Inflammatory macrophage treated with lipopolysaccharide for 4 hours (primary cell): ENCODE data around the gene ASTN2.

Source experiments
- DNase-seq: peaks from one replicate; pipeline ENCODE4 v3.0.0-alpha.2; 2020

The ASTN2 gene

DNA sequence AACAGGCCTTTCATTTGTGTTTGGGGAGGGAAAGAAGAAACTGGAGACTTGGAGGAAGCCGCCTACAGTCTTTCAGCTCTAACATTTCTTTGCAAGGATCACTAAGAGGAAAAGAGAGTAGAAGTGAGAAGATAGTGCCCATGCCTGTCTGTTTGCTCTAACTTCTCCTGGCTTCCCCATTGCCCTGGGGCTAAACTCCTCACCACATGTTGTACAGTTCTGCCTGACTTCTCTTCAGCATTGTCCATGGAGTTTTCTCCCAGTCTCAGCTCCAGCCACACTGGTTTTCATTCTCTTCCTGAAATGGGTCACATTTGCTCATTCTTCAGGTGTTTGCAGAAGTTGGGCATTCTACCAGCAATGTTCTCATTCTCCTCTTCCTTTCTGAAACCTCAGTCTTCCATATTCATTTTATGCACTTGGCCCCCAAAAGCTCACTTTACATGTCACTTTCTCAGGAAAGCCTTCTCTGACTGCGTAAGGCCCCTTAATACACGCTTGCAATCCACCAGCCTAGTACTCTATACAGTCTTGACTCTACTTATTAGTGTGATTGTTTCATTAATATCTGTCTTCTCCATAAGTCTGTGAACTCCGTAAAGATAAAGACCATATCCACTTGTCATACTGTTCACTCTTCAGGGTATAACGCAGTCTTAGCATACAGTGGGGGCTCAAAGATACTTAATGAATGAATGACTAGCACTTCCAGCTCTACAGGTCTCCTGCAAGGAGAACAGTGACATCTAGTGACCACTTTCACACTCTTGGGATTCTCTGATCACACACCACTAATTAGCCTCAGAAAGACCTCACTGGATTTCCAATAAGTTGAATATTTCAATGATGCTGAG lies 768.0 kb downstream of the ASTN2 start:
- peak; percentile 11 for DNase-seq

GRCh38 chr9:116644091-116644688 lies 770.7 kb downstream of the ASTN2 start:
- DNase-seq = no peak

- DNase-seq = no peak
These were observed 771.2 kb downstream of the ASTN2 start for GRCh38 chr9:116643691-116644090.

DNA sequence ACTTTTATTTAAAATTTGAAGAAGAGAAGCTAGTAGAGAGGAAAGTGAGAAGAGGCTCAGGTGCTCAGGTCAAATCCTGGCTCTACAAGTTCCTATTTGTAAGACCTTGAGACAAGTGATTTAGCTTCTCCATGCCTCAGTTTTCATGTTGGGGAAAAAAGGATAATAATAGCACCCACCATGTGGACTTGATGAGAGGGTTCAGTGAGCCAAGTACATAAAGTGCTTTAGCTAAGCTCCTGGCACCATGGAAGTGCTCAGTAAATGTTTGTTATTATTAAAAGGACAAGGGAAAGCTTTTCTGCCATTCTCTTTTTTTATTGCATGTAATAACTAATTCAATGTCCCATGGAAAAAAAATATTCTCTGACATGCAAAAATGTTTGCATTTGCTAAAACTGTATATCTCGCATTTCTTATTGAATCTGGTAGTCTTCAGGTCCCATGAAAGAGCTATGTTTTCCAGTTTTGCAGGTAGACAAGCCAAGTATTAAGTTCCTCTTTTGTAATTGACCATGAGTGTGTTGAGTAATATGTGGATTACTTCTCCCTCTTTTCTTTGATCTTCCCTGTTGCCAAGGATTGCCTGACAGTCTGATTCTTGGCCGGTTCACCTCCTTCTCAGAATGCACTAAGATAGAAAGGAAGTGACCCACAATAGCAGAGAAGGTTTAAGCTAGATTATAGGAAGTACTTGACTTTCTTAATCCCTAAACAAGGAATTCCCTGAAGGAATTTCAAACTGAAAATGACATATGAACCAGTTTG lies 773.4 kb downstream of the ASTN2 start:
- no peak for DNase-seq

DNA sequence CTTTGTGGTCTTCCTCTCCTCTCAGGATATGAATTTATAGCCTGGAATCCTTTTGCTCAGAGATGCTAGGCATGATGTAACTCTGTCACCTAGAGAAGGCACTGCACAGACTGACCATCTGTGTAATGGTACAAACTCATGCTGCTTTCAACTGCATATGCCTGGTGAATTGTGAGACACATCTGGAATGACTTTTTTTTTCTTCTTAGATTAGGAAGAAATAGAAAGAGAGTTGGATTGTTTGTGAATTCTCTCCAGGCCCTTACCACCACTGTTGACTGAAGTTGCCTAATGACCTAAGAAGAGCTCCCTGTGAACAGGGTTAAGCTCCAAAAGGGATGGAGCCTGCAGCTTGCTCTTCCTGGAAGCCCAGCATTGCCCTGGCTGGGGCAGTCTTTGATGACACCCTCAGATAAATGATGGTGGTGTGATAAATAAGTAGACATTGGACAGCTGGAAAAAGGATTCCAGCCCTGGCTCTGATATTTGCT lies 775.6 kb downstream of the ASTN2 start:
- no peak for DNase-seq

- no peak for DNase-seq
These were observed 778.9 kb downstream of the ASTN2 start for GRCh38 chr9:116635908-116636307.

DNA sequence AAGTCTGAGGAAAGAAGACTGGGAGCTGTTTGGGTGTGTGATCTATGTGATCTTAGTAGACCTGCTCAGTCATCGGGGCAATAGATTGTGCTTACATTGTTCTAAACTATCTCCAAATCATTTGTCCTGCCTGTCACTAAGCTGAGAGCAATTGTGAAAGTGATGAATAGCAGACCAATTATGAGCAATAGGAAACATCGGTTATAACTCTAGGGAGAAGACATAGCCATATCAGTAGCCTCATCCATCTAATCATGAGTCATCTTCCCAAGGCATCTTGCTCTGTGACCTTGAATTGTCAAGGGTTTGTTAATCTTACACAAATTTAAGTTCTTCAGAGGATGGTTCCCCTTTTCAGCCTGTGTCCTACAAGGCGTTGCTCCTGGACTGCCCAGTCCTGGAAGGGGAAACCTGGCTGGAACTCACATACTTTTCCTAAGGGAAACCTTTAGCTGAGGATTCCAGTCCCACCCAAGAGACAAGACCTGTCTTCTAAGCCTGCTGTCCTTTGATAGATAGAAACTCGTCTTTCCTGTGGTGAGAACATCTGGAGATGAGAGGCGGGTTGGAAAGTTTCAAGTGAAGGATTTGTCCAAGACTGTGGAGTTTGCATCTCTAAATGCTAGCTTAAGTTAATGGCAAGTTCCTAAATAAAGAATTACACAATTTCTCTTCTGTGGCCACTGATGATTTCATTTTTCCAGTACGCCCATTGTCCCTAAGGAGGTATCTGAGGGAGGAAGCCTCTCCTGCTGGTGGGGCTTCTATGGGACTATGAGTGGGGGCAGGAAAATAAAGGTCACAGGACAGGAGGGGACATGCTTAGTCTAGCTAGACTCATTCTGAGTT lies 781.6 kb downstream of the ASTN2 start:
- DNase-seq = no peak

- no peak for DNase-seq
These were observed 785.2 kb downstream of the ASTN2 start for GRCh38 chr9:116629634-116630033.

GRCh38 chr9:116628716-116629115 lies 786.1 kb downstream of the ASTN2 start:
- DNase-seq = no peak

DNA sequence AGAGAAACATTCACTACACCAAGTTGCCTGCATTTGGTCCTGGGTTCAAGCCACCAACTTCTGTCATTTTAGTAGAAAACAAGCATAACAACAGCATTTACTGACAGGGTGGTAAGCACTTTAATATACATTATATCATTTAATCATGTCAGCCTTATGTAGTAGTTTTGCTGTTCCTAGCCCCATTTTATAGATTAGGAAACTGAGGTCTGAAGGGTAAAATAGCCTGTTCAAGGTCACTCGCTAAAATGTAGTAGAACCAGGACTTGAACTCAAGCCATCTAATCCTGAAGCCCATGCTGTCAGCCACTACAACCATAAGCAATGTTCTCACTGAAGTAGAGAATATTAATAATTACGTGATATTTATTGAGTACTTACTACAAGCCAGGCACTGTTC lies 787.4 kb downstream of the ASTN2 start:
- DNase-seq = no peak

DNA sequence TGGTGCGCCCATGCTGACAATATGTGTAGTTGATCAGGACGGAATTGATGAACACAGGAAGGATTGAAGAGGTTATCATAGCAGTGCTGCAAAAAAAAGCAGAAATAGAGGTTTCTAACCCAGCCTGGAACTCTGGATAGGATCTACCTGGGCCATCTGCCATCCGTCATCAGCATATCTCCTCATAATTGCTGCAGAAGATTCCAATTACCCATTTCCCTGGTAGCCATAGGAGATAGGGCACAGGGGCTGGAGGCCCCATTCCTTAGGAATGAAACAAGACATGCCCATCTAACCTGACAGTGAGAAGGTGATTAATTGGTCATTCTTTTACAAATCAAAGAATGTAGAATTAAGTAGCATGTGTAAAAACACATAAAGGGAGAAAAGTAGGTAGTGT lies 788.1 kb downstream of the ASTN2 start:
- no peak for DNase-seq

- DNase-seq = no peak
These were observed 791.1 kb downstream of the ASTN2 start for GRCh38 chr9:116623715-116624114.

DNA sequence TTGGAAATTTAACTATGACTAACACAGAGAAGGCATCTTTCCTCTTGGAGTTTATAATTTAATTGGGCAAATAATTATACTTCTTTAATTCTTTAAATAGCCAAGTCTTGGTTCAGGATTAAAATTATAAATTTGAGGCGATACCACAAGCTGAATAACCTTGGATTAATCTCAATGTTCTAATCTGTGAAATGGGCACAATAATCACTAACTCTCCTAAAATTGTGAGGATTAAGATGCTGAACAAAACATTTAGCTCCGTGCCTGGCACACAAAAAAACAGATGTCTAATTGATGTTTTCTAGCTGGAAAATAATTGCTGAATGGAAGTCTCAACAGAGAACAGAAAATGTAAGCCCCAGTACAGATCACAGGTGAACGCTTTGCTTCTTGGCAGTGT lies 797.5 kb downstream of the ASTN2 start:
- no peak for DNase-seq

DNA sequence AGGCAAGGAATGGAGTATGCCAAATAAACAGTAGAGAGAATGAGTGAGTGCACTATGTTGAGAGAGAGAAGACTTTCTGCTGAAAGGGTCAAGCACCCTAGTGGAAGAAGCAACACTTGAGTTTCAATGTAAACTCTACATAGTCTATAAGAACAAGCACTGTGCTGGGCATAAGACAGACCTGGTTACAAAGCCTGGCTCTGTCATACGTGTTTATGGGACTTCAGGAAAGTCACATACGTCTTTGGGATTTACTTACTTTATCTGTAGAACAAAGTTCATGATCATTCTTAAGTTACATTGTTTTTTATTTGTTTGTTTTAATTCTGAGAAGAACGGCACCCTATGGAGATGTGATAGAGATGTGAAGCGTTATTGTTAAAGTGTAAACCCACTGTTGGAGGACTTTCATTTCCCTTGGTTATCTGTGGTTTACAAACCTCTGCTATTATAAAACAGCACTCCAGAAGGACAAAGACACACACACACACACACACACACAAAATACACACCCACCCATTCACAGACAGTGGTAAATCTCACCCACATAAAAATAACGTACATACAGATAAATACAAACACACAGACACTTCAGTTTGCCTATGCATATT lies 798.4 kb downstream of the ASTN2 start:
- no peak for DNase-seq

DNA sequence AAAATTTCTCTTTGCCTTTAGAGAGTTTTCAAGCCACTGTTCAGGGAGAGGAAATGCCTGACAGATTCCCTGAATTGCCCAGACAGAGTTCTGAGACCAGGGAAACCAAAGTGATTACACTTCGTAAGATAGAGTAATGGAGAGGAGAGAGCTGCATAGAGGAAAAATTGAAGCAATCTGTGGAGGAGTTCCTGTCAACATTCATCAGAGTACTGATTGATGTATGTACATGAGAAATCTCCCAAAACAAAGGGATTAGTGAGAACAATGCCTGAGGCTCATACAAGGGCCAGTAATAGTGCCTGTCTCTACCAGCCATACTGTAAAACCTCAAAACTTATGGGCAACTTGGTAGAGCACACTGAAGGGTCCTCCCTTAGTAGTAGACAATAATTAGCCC lies 806.8 kb downstream of the ASTN2 start:
- no peak for DNase-seq

DNA sequence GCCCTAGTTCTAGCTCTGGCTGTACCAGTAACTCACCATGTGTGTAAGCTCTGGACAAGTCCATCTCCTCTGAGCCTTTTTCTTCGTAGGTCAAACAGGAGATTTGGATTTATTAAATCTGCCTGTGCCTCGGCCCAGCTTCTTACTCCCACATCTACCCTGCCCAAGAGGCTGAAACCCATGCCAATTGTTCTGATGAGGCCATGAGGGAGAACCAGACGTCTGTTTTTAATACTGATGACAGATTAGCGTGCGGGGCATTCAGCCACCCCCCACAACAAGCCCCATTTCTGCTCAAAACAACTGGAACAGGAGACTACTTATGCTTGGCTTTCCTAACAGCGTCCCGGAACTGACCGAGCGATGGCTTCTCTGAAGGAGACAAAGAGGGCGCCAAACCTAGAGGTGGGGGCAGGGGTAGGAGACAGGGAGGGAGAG lies 808.9 kb downstream of the ASTN2 start:
- DNase-seq = no peak

- no peak for DNase-seq
These were observed 809.8 kb downstream of the ASTN2 start for GRCh38 chr9:116605060-116605459.

GRCh38 chr9:116604251-116604650 lies 810.6 kb downstream of the ASTN2 start:
- no peak for DNase-seq

DNA sequence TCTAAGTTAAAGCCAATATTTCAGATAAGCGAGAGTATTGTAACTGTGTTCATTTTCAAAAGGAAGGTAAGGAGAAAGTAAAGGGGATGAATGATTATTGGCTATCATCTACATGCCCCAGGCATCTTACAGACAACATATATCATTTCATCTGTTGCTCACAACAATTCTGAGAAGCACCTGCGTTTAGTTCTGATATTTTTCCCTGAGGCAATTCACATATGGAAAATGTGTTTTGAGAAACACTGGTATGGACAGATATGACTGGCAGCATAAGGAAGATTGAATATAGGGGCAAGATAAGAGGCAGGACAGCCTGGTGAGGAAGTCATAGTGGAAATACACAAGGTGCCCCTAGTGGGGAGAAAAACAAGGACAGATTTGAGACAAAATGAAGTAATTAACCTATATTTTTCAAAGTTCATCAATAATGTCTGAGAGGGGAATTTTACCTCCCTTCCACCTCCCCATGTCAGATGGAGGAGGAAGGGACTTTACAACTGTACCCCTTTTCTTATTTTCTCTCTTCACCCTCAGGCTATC lies 815.4 kb downstream of the ASTN2 start:
- DNase-seq = no peak

- DNase-seq = no peak
These were observed 818.2 kb downstream of the ASTN2 start for GRCh38 chr9:116596646-116597045.

DNA sequence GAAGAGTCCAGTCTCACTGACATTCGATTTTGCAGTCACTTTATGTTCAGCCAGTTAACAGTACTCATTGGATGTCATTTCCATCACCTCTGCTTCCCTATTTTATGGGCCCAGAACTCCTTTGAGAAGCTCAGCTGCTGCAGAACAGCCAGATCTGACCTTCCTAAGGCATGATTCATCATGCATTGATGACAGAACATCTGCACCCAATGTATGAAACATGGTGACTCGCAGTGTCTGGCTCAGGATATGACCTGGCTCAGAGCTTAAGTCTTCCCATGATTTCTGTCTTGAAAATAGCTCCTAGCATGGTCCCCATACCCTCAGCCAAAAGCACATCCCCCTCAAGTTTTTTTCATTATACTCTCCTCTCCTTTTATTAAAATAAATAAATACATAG lies 820.3 kb downstream of the ASTN2 start:
- DNase-seq = peak; percentile 28

DNA sequence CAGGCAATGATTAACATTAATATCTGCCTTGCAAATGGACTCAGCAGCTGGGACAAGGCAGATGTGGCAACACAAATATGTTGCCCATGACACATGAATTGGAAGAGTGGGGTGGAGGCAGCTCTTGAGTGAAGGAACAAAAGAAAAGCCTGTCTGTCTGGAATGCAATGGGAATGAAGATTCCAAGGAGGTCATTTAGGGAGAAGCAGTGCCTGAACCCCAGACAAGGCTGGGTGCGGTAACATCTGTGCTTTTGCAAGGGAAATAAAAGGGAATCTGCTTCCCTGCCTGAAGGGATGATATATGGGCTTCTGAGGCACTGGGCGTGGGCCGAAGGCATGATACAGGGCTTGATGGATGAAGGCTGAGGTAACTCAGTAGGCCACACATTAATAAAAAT lies 821.9 kb downstream of the ASTN2 start:
- no peak for DNase-seq
